Spleen (tissue), 7 donors: ENCODE data around the gene PBOV1.

ENCODE experiments used
- CTCF ChIP-seq, 11 experiments: fragments of 200-600 bp in 7 of 11; fragments of 450-650 bp in 4 of 11; sonication (generic) in 4 of 11; IDR thresholded peaks in 8 of 11; conservative IDR thresholded peaks in 3 of 11; 1 replicate in 7 of 11; 2 replicates in 4 of 11; pipeline versions ENCODE4 v1.4.0 to v1.8.0; 2016 to 2021; ENCODE audit warnings: antibody characterized with exemption in 11 of 11, inconsistent platforms in 4 of 11, mild to moderate bottlenecking in 1 of 11
- POLR2A ChIP-seq, 3 donors: fragments of 450-650 bp; IDR thresholded peaks; one replicate each; pipeline ENCODE4 v1.5.1; 2017; ENCODE audit warnings: antibody characterized with exemption in 3 of 3, mild to moderate bottlenecking in 1 of 3
- POLR2AphosphoS5 ChIP-seq, 3 donors: sonication (generic); formaldehyde crosslinking; IDR thresholded peaks; one replicate each; pipeline ENCODE4 v1.5.1; 2017; ENCODE audit warnings: antibody characterized with exemption in 3 of 3
- donor health status: DM: no; HTN: no; CAD: no; lungs with moderate emphysema.
- donor health status: DM: no; HTN: no; CAD: no.
- donor health status: DM: no; HTN: no; CAD: no.

- TF ChIP-seq POLR2A (IDR thresholded peaks at IDR 0.05) = no peak
- no peak for TF ChIP-seq POLR2AphosphoS5 (IDR thresholded peaks at IDR 0.05)
- TF ChIP-seq CTCF (IDR thresholded peaks at IDR 0.05 in 8 of 11, conservative IDR thresholded peaks at IDR 0.05 in 3 of 11) = no peak
Measured at GRCh38 chr6:138218449-138218848, at the start of gene PBOV1.
